GM18511 (cell line): ENCODE results near the gene ISCA1.
A peak's percentile ranks its signal among the peaks of the same experiment; 100 is the strongest.

Experiments
- ATAC-seq: cut with Tn5 transposase; IDR thresholded peaks from one replicate; pipeline ENCODE4 v1.9.1; 2021; ENCODE audit warnings: mild to moderate bottlenecking, moderate library complexity; ENCODE audit not compliant: unreplicated experiment

The ISCA1 gene

DNA sequence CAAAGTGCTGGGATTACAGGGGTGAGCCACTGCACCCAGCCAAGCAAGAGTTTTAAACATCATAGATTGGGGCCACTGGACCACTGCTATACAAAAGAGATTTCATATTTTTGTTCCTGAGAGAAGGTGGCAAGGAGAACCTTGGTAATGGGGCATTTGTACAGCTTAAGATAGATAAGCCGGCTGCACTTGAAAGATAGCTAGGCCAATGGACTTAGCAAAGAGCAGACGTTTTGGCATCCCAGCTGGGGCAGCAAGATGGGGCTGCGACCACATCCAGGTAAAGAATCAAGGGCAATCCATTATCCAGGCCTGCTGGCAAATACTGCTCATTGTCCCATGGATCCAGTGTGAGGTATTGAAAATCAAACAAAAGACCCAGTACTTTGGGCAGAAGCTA, 3.9 kb upstream of the ISCA1 start:
- no peak for ATAC-seq

DNA sequence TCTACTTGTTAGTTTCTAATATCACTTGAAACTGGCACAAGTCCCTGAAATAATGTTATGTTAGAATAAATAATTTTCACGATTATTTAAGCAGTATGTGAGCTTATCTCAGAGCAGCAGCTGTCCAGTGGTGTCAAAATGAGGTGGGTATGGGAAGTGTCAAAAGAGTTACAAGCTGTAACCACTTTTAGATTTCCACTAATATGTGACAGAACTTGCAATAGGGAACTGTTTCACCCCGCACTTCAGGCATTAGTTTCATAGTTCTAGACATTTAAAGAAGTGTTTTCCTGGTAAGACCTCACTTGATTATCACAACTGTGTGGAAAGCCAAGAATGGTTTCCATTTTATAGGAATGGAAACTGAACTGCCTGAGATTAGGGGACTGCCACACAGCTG, 2.9 kb upstream of the ISCA1 start:
- ATAC-seq: no peak

DNA sequence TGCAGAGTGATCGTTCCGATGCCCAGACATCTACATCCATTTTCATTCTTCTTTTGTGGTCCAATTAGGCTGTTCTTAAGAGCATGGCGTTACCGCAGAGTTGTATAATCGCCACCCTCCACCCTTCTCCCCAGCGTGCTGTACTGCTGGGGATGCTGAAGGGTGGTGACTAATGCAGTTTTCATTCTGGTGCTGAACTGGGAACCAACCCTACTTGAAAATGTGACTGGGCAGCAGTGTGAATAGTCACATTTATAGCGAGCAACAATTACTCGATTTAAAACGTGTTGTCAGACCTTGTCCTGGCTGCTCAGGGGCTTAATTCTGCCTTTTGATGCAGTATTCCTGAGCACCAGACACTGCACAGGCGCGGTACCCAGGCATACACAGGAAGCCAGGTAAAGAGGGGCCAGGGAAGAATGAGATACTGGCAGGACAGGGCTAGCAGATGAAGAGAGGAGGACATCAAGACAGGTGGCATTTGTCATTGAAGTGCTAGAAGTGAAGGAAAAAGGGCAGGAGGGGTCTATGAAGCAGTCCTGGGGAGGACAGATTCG, 719 bp upstream of the ISCA1 start:
- ATAC-seq: peak; percentile 29

DNA sequence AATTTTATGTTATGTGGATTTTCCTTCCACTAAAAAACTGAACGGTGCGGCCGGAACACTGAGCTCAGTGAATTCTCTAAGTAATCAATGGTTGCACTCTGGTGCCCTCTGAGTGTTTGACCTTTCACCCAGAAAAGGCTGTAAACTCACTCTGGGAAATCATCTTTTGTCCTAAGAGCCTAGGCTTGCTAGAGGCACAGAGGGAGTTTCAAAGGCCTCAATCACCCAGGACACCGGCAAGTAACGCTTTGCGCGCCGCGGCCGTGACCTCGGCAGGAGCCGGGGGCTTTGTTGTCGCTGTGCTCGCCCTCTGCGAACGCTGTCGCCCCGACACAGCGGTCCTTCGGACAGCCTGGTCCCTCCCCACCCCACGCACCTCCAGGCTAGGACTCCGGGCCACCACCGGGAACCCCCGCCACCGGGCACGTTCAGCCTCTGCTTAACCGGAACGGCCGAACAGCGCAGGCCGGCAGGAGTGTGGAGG, 703 bp downstream of the ISCA1 start:
- peak; percentile 37 for ATAC-seq

DNA sequence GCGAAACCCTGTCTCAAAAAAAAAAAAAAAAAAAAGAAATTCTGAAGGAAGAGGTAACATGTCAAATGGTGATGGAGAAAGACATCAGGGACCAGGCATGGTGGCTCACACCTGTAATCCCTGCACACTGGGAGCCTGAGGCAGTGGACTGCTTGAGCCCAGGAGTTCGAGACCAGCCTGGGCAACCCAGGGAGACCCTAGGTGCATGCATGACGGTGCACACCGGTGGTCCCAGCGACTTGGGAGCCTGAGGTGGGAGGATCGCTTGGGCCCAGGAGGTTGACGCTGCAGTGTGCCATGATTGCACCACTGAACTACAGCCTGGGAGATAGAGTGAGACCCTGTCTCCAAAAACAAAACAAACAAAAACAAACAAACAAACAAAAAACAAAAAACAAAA, 1.8 kb downstream of the ISCA1 start:
- ATAC-seq: no peak

DNA sequence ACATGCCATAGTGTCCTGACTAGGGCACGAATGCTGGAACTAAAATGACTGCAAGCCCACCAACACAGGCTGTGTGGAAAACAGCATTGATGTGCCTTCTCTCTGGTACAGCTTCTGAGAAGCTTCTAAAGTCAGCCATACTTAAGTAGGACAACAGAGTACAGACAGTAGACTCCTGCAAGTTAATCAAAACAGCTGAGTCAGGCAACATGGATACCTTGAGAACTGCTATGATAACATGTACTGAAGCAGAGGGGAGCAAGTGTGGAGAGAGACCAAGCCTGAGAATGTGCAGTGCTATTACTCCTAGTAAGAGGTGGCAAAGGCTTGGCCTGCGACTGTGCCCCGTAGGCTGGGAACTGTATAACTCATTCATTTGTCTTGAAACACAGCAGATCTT, 2.5 kb downstream of the ISCA1 start:
- no peak for ATAC-seq

DNA sequence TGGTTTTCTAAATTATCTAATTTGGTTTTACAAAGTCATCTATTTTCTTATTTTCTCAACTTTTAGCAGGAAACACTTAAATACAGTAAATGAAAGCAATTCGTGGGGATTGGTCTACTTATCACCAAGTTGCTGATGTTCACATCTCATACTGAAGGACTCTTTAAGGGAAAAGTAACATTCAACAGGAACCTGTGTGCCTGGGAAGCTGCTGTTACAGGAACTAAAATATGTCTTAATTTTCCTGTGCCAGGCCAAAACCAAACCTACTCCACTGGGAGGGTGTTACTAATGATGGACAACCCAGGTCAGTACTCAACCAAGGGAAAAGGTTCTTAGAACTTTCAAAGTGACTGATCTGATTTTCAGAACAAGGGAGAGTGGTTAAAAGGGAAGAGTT, 5.3 kb downstream of the ISCA1 start:
- no peak for ATAC-seq

DNA sequence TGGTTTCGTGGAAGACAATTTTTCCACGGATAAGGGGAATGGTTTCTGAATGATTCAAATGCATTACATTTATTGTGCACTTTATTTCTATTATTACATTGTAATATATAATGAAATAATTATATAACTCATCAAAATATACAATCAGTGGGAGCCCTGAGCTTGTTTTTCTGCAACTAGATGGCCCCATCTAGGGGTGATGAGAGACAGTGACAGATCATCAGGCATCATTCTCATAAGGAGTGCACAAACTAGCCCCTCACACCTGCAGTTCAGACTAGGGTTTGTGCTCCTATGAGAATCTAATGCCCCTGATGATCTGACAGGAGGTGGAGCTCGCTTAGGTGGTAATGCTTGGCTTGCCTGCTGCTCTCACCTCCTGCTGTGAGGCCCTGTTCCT, 6.4 kb downstream of the ISCA1 start:
- ATAC-seq: no peak

DNA sequence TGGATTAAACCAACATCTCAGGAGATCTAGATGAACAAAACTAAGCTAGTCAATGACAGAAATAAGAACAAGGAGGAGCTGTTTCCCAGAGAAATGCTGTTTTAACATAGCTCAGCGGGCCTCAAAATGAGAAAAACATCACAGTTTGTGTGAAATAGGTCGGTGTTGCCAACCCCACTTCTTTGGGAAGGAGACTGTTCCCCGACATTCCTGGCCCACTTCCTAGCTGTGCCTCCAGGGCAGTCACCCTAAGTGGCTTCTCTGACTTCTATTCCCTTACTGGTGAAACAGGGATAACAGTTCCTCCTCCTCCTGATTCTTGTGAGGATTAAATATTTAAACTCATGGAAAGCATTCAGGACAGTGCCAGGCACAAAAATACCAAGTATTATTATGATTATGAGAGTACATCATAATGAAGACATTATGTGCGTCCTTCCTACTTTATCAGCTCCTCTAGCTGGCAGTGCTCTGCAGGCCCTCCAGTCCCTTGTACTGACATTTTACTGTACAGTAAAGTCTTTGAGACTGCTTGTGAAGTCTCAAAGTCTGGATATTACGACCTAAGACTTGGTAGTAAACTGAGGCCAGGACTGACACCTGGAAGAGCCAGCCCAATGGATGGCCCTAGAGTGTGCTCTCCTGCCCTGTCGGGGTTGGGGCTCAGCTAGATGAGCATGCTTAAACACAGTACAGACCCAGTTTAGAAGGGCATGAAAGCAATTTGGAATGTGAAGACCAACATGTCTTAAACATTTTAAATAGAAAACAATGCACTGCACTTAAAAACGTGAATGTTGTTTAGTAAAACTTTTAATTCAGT, 7.3 kb downstream of the ISCA1 start:
- no peak for ATAC-seq

DNA sequence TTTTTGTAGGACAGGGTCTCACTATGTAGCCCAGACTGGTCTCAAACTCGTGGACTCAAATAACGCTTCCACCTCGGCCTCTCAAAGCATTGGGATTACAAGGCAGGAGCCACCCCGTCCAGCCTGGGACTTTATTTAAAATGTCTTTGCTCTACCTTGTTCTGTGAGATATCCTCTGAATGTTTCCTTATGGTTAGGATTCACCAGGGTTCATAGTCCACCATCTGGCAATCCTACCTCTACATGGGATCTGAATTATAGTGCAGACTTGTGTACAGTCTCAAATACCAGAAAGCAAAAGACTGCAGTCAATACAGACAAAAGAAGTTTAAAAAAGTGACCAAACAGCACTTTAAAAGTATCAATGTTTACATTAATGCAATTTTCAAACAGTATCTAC, 10.1 kb downstream of the ISCA1 start:
- no peak for ATAC-seq

DNA sequence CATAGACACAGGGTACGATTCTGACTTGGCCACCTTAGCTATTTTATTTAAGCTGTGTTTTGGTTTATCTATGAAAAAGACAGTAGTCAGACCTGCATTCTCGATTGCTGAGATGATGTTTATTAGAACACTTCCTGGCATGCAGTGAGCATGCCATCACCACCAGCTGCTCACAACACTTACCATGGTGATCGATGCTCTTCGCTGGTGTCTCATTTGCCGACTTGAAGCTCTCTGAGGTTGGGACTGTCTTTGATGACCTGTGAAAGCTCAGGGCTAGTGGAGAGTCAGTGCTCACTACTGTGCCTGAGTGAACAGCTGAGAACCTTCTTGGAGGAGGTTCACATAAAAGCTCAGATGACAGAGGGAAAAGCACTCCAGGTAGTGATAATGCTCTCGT, 18.5 kb downstream of the ISCA1 start:
- no peak for ATAC-seq

DNA sequence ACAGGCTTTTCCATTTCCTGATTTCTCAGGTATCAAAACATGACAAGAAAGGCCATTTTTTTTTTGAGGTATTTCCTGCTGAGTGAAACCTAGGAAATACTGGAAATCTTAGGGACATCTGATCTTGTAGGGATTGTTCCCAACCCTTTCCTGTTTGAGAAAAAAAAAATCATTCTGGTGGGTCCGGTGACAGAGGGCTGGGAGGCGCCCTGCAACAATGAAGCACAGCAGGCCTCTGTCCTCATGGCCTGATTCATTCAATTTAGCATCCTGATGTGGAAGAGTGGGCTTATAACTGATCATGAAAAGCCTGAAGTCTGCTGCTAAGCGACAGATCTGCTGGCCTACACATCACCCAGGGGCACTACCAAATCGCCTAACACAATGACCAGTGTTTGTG, 19.8 kb downstream of the ISCA1 start:
- ATAC-seq: no peak

DNA sequence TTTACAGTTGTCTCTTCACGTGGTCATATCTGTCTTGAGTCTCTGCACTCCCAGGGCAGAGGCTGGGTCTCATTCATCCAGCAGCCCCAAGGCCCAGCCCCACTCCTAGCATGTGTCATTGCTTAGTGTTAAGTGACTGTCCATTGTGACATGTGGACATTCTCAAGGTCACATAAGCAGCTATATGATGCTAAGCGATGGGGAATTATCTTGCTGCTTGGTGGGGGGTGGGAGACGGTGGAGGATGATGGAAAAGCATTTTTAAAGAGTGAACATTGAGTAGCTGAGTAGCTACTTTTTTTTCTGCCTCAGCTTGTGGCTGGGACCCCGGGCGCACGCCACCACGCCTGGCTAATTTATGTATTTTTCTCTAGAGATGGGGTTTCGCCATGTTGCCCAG, 22.8 kb downstream of the ISCA1 start, which contains the start of gene C9orf153:
Gene C9orf153, minus strand, starts transcription at position 101 of the 400 bp plus-strand sequence. CDS start 30,054 bp downstream, outside the sequence.
- ATAC-seq: no peak

DNA sequence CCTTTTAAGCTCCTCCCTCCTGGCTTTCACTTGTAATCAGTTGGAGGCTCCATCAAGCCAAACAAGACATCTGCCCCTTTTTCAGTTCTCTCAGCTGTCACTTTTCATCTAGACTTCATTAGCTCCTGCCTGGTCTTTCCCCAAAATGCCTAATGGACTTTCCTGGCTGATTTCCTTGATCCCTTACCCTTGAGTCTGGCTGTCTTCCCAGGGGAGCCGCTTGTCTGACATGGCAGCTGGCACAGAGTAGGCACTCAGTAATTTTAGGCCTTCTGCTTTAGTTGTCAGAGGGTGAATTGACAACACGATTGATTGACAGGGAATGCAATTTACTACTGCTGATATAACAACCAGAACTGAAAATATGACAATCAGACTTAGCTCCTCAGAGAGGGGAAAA, 24.9 kb downstream of the ISCA1 start:
- no peak for ATAC-seq

DNA sequence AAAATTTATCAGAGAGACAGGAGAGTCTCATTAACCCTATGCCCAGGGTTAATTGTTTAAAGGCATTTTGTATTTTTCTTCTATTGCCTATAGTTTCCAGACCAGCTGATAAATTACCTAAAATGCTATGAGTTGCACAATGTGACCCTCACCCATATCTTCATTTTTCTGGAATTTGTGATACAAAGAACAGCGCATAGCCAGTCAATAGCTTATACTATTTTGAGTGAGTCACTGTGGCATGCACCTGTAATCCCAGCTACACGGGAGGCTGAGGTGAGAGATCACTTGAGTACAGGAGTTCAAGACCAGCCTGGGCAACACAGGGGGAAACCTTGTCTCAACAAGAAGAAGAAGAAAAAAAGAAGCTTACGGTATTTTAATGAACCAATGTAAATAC, 25.7 kb downstream of the ISCA1 start:
- no peak for ATAC-seq

DNA sequence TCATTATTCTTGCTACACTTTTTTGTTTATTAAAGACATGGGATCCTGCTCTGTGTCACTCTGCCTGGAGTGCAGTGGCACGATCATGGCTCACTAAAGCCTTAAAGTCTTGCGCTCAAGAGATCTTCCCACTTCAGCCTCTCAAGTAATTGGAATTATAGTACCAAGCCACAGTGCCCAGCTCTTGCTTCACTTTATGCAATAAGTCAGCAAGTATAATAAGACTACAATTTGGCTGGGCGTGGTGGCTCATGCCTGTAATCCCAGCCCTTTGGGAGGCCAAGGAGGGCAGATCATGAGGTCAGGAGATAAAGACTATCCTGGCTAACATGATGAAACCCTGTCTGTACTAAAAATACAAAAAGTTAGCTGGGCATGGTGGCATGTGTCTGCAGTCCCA, 28.8 kb downstream of the ISCA1 start:
- ATAC-seq: no peak

DNA sequence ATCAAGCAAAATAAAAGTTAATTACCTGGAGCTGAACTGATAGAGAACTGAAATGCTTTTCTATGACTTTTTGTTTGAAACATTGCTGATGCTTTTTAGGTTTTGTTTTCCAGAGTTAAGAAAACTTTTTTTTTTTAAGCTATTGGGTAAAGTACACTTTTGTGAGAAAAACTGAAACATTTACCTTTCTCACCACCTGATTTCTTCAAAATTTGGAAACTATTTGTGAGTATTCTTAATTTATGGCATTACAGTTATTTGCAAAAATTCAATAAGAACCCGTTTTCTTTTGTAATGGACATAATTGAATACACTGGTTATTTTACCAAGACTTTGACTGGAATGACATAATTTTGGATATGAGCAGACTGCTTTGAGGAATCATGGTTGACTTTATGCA, 29.5 kb downstream of the ISCA1 start:
- no peak for ATAC-seq

DNA sequence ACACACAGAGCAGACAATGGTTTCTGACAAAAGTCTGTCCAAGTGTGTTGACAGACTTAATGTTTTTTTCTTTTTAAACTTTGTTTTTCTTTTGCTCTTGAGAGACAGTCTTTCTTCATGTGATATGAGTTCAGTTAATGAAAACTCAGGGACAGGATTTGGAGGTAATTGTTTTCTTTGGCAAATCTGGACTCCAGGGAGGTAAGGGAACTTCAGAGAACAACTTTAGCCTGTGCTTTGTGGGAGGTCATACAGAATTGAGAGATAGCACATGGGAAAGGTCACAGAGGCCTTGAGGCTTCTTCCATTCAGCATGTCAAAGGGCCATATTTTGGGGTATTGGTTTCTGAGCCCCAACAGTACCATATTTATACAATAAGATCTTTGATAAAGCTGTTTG, 32.2 kb downstream of the ISCA1 start:
- ATAC-seq: no peak

DNA sequence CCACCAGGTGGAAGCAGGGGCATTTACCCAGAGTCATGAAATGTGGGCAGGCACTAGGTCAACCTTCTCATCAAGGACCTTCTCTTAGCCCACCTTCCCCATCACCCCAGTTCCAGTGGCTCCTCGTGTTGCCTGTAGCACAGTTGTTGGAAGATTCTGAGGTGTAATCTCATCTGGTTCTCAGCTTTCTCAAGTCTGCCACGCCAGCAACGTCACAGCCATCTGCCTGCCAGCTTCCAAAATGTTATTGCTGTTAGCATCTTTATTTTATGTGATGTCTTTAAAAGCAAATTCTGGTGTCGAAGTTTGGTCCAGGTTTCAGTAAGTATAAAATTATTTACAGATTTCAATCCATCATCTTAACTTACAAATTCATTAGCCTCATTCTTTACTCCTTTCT, 33.6 kb downstream of the ISCA1 start:
- no peak for ATAC-seq

DNA sequence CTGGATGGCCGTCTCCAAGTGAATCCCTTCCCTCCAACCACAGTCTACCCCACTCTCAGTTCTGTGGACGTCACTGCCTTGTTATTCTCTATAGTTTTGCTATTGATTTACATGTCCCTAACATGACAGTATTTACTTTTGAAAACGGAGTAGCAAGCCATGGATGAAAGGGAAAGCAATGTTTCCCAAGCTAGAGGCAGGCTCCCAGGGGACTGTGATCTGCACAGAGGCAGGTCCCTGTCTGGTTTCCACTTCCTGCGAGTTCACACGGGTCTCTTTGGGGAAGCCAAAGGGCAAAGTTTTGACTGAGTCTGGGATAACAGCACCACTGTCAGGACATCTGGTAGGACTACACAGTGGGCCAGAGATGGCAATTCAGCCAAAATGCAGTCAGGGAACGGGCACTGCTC, 35.6 kb downstream of the ISCA1 start:
- ATAC-seq: peak; percentile 96

DNA sequence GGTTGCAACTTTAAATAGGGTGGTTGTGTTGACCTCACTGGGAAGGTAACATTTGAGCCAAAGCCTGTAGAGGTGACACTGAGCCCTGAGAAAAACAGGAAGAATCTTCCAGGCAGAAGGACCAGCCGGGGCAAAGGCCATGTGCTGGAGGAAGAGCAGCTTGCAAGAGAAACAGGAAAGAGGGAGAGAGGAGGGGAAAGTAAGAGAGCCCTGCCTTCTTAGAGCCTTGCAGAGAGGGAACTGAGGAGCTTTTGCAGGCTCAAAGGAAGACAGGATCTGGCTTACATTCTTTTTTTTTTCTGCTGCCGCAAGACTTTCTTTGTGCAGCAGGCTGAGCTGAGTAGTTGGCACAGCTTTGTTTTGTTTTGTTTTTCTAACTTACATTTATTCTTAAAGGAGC, 40.3 kb downstream of the ISCA1 start:
- ATAC-seq: no peak

DNA sequence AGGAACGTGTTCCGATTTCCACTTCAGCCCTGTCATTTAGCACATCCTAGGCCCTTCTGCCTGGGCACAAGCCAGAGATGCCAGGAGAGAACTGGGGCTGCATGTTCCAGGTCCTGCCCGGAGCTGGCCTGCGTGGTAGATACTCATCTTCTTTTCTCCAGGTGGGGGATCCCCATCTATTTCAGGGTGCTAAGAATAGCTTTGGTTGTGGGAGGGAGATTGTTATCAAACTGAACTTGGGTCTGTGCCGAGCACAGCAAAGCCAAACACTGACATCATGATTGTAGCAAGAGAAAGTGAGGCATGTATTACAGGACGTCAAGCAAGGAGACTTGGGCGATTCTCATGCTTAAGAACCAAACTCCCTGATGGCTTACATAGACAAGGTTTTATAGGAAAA, 41.1 kb downstream of the ISCA1 start:
- ATAC-seq: no peak
